GM12878 (cell line): Measurements from ENCODE around the gene SPA17. TPM values are rescaled to one million over a fixed set of nuclear protein-coding genes. Genes with fewer than 3 reads are reported as not detected.

ENCODE experiments used
- ATAC-seq: fragments of 200-7000 bp; cut with Tn5 transposase; 3 replicates; pipeline ENCODE4 v1.9.1; 2020; ENCODE audit warnings: mild to moderate bottlenecking, moderate library complexity
- BruUV-seq: library from RNA; stranded (reverse); fragments of 400-500 nt; replicated peaks from 2 replicates; lab custom pipeline; 2021; lab: Mats Ljungman, UMichigan
- CTCF ChIA-PET: fragments of 300-600 bp; sonication (Branson Sonifier 250); formaldehyde crosslinking; extraction: SDS; loops from one replicate; lab custom pipeline; 2021; ENCODE audit warnings: inconsistent platforms; lab: Yijun Ruan, JAX
- POLR2A ChIA-PET: fragments of 350-600 bp; formaldehyde crosslinking; extraction: SDS; loops from one replicate; lab custom pipeline; 2021; ENCODE audit warnings: inconsistent platforms; lab: Charles Lee
- RAD21 ChIA-PET: fragments of 300-600 bp; sonication (Branson Sonifier 250); formaldehyde crosslinking; loops from one replicate; lab custom pipeline; 2023; ENCODE audit warnings: antibody characterized with exemption; ENCODE audit not compliant: unreplicated experiment; lab: Charles Lee
- SMC1A ChIA-PET: fragments of 300-600 bp; sonication (Branson Sonifier 250); formaldehyde crosslinking; loops from one replicate; lab custom pipeline; 2023; ENCODE audit not compliant: unreplicated experiment, uncharacterized antibody; lab: Charles Lee
- DNase-seq: peaks from one replicate; pipeline ENCODE4 v3.0.0-alpha.2; 2011; ENCODE audit warnings: low read depth, low spot score
- FAIRE-seq: peaks from 3 replicates; lab custom pipeline; 2011; peaks lifted over from hg19 to GRCh38; lab: Jason Lieb, UNC
- H2AFZ ChIP-seq: 2 replicates; pipeline ENCODE4 v1.6.0; 2011; ENCODE audit warnings: low read depth, low read length, control low read depth; ENCODE audit not compliant: control insufficient read depth
- H3K27ac ChIP-seq: 2 replicates; pipeline ENCODE4 v1.5.1; 2011; ENCODE audit warnings: control low read depth; ENCODE audit not compliant: control insufficient read depth, insufficient read depth
- H3K27me3 ChIP-seq, 2 experiments: replicated peaks in 1 of 2; 2 replicates each; pipeline versions ENCODE4 v1.6.0 to v1.6.1; 2011; ENCODE audit warnings: low read length in 1 of 2; ENCODE audit not compliant: control insufficient read depth in 2 of 2, insufficient read depth in 2 of 2
- H3K36me3 ChIP-seq, 2 experiments: 2 replicates each; pipeline ENCODE4 v1.5.1; 2011; ENCODE audit warnings: low read length in 1 of 2; ENCODE audit not compliant: control insufficient read depth in 2 of 2, insufficient read depth in 2 of 2
- H3K4me1 ChIP-seq: 2 replicates; pipeline ENCODE4 v1.6.1; 2011; ENCODE audit warnings: mild to moderate bottlenecking, low read length, moderate library complexity, mixed read lengths; ENCODE audit not compliant: control insufficient read depth, insufficient read depth
- H3K4me2 ChIP-seq: 2 replicates; pipeline ENCODE4 v1.6.0; 2011; ENCODE audit warnings: control low read depth; ENCODE audit not compliant: control insufficient read depth, insufficient read depth
- H3K4me3 ChIP-seq: fragments of 200-600 bp; sonication (generic); 2 replicates; pipeline ENCODE4 v1.5.1; 2016
- H3K79me2 ChIP-seq: 2 replicates; pipeline ENCODE4 v1.6.0; 2011; ENCODE audit warnings: low read length; ENCODE audit not compliant: control insufficient read depth, insufficient read depth
- H3K9ac ChIP-seq: 2 replicates; pipeline ENCODE4 v1.8.0; 2011; ENCODE audit warnings: low read length, control low read depth, mixed read lengths; ENCODE audit not compliant: control insufficient read depth, insufficient read depth
- H3K9me3 ChIP-seq: replicated peaks from 3 replicates; pipeline ENCODE4 v1.5.1; 2011; ENCODE audit warnings: mild to moderate bottlenecking, low read length; ENCODE audit not compliant: control insufficient read depth, insufficient read depth
- H4K20me1 ChIP-seq: 2 replicates; pipeline ENCODE4 v1.6.0; 2011; ENCODE audit not compliant: control insufficient read depth, insufficient read depth
- BACH1 ChIP-seq: fragments of 450-650 bp; IDR thresholded peaks from 2 replicates; pipeline ENCODE4 v1.6.1; 2017; ENCODE audit warnings: mild to moderate bottlenecking, borderline replicate concordance
- CEBPZ ChIP-seq: fragments of 150-350 bp; IDR thresholded peaks from 2 replicates; pipeline ENCODE4 v1.6.1; 2016; ENCODE audit warnings: low read depth, low read length
- EP300 ChIP-seq, 2 experiments: fragments of 150-350 bp in 1 of 2; IDR thresholded peaks; 2 replicates each; pipeline ENCODE4 v1.6.1; 2011 to 2012; ENCODE audit warnings: low read depth in 2 of 2, low read length in 2 of 2, borderline replicate concordance in 1 of 2, improper control_type of control experiment in 1 of 2, inconsistent platforms in 1 of 2; ENCODE audit not compliant: control insufficient read depth in 1 of 2
- GABPA ChIP-seq: IDR thresholded peaks from 2 replicates; pipeline ENCODE4 v1.6.1; 2014; ENCODE audit warnings: antibody characterized with exemption, low read depth, mild to moderate bottlenecking, inconsistent platforms
- IRF4 ChIP-seq: IDR thresholded peaks from 2 replicates; pipeline ENCODE4 v1.6.1; 2011; ENCODE audit warnings: low read depth, low read length
- JUND ChIP-seq: IDR thresholded peaks from 2 replicates; pipeline ENCODE4 v1.6.1; 2012; ENCODE audit warnings: low read depth, mild to moderate bottlenecking, low read length, improper control_type of control experiment, moderate library complexity
- MAX ChIP-seq: IDR thresholded peaks from 2 replicates; pipeline ENCODE4 v1.6.1; 2012; ENCODE audit warnings: low read depth, low read length, improper control_type of control experiment
- POLR2AphosphoS5 ChIP-seq: IDR thresholded peaks from 2 replicates; pipeline ENCODE4 v1.6.1; 2011; ENCODE audit warnings: mild to moderate bottlenecking, low read length, inconsistent platforms
- RBBP5 ChIP-seq: fragments of 200-600 bp; sonication (generic); conservative IDR thresholded peaks from 2 replicates; pipeline ENCODE4 v1.6.1; 2016
- RELA ChIP-seq: fragments of 450-650 bp; IDR thresholded peaks from 2 replicates; pipeline ENCODE4 v1.8.0; 2014; ENCODE audit warnings: borderline replicate concordance; ENCODE audit not compliant: partially characterized antibody
- RUNX3 ChIP-seq: IDR thresholded peaks from 2 replicates; pipeline ENCODE4 v1.6.1; 2012; ENCODE audit warnings: low read length, inconsistent platforms
- SRF ChIP-seq, 2 experiments: IDR thresholded peaks; 2 replicates each; pipeline ENCODE4 v1.6.1; 2011; ENCODE audit warnings: low read depth in 2 of 2, low read length in 2 of 2, mild to moderate bottlenecking in 1 of 2, moderate library complexity in 1 of 2
- SUZ12 ChIP-seq: fragments of 200-600 bp; sonication (generic); IDR thresholded peaks from one replicate; pipeline ENCODE4 v1.6.1; 2018; ENCODE audit warnings: antibody characterized with exemption, mild to moderate bottlenecking; ENCODE audit not compliant: unreplicated experiment
- TCF7 ChIP-seq: IDR thresholded peaks from 2 replicates; pipeline ENCODE4 v1.6.1; 2014; ENCODE audit warnings: antibody characterized with exemption, borderline replicate concordance
- WRNIP1 ChIP-seq: IDR thresholded peaks from 2 replicates; pipeline ENCODE4 v1.6.1; 2011; ENCODE audit warnings: low read depth, low read length, improper control_type of control experiment, borderline replicate concordance
- YBX1 ChIP-seq: fragments of 450-650 bp; IDR thresholded peaks from 2 replicates; pipeline ENCODE4 v1.6.1; 2016; ENCODE audit warnings: antibody characterized with exemption
- ZBTB40 ChIP-seq: fragments of 450-650 bp; IDR thresholded peaks from 2 replicates; pipeline ENCODE4 v1.6.1; 2016; ENCODE audit warnings: mild to moderate bottlenecking, moderate library complexity, borderline replicate concordance
- WGBS: methylation state at CpG from one replicate; pipeline ENCODE4 v1.1.6; 2016; ENCODE audit warnings: low lambda C conversion rate; ENCODE audit not compliant: insufficient replicate concordance, insufficient coverage; ENCODE audit errors: missing lambda C conversion rate; 5-methylcytosine and 5-hydroxymethylcytosine counted together
- in situ Hi-C: fragments of 300-500 bp; cut with MboI; formaldehyde crosslinking; loops from 9 replicates; pipeline ENCODE4 v1.14.3; 2018; ENCODE audit warnings: mixed read lengths
- intact Hi-C: fragments of 100-400 bp; cut with micrococcal nuclease; formaldehyde crosslinking; loops from one replicate; pipeline ENCODE4 v1.14.2; 2022; ENCODE audit not compliant: unreplicated experiment
- polyA plus RNA-seq, 11 experiments: library from polyadenylated mRNA; depleted of rRNA in 4 of 11; unstranded in 6 of 11; stranded (reverse) in 5 of 11; fragments of >200 nt; fragmentation: Nextera tagmentation in 4 of 11; fragmentation: Illumina TruSeq in 1 of 11; extraction: Ambion mirVana in 4 of 11; extraction: Trizol in 1 of 11; gene quantifications; 1 replicate in 1 of 11; 2 replicates in 10 of 11; pipeline versions ENCODE4 v1.2.1 to v1.2.3, GENCODE V29; 2011 to 2016; ENCODE audit warnings: inconsistent platforms in 2 of 11, missing spikeins in 2 of 11, low read depth in 1 of 11
- total RNA-seq, 4 experiments: library from RNA; depleted of rRNA in 3 of 4; stranded (reverse); fragments of >200 nt in 3 of 4; fragmentation: Illumina TruSeq in 1 of 4; extraction: Trizol in 1 of 4; gene quantifications; 2 replicates each; pipeline versions ENCODE4 v1.2.1 to v1.2.3, GENCODE V29; 2013 to 2021

SPA17 gene
- total and polyA plus RNA-seq, 10 of the 15 experiments (the other 5 are each of a cell fraction or from before 2014, with no cell fraction given) = 2.9 to 13.2 (median 8.5) TPM

- H2AFZ ChIP-seq = no peak overlapping the region; the same call in 1 of the 2 replicates
- DNase-seq = no peak
- no peaks in the 10 kb centered on the region for H3K36me3 ChIP-seq
- in situ Hi-C loops = loop anchor here (5.0 kb wide), 2 partner anchors 88 to 163 kb away; partner anchors contain the start of gene ESAM
- H3K27ac ChIP-seq = no peak overlapping the region
- no peaks in the 10 kb centered on the region for H3K79me2 ChIP-seq
- peaks cover 7% of the 10 kb centered on the region for H3K4me1 ChIP-seq
- no peak overlapping the region for H3K9ac ChIP-seq
- peak overlapping the region; percentile 69; the same call in 1 of the 2 replicates for H3K4me2 ChIP-seq
- 94% methylated on average over 5 of the region's 5 CpGs for WGBS
- H3K27me3 ChIP-seq = no peaks in the 10 kb centered on the region
- ChIA-PET CTCF (interaction anchor here (6.4 to 7.1 kb wide), 2 partner anchors 69 to 91 kb away, joined by 109 to 190 read pairs; partner anchors contain the start of genes ESAM and NRGN), POLR2A (interaction anchor here (0.8 kb wide), 1 partner anchor 86 kb away, joined by 8 read pairs; no protein-coding TSS in a partner anchor), SMC1A (interaction anchor here (2.8 to 6.5 kb wide), 2 partner anchors 50 to 87 kb away, joined by 12 to 93 read pairs; partner anchors contain the start of gene ESAM), RAD21 (interaction anchor here (1.8 kb wide), 1 partner anchor 162 kb away, joined by 4 read pairs; no protein-coding TSS in a partner anchor)
- H3K4me3 ChIP-seq = peak overlapping the region; percentile 66
- no peaks in the 10 kb centered on the region for H3K9me3 ChIP-seq
- no peak for FAIRE-seq
- no peaks in the 10 kb centered on the region for H4K20me1 ChIP-seq
- BruUV-seq = no TSS peak
- intact Hi-C loops = loop anchor here (2.0 kb wide), 1 partner anchor 42 kb away; no protein-coding TSS in a partner anchor
- ATAC-seq = no peak
- TF ChIP-seq RELA (no peak), WRNIP1 (no peak), SUZ12 (no peak), TCF7 (no peak), IRF4 (no peak), ZBTB40 (no peak), RBBP5 (no peak), GABPA (no peak), POLR2AphosphoS5 (no peak), SRF (IDR thresholded peaks at IDR 0.05; ENCODE audit: low read depth in 2 of 2, low read length in 2 of 2) (no peak), RUNX3 (no peak), MAX (no peak), JUND (no peak), YBX1 (no peak), EP300 (IDR thresholded peaks at IDR 0.05; ENCODE audit: borderline replicate concordance in 1 of 2, control insufficient read depth in 1 of 2, low read depth in 2 of 2, low read length in 2 of 2) (no peak), BACH1 (no peak), CEBPZ (no peak)
These were observed 867 bp downstream of the SPA17 start for GRCh38 chr11:124674571-124674970.
